ENCODE measurements around the gene DNASE1. TPM values are rescaled to one million over a fixed set of nuclear protein-coding genes. Genes with fewer than 3 reads are reported as not detected.

The DNASE1 gene
- total and polyA plus RNA-seq, 9 donors = 12.7 to 22.3 (median 15.9) TPM

- WGBS (ENCODE audit: insufficient coverage) = 95% methylated on average over 31 of the region's 31 CpGs
- Histone ChIP-seq H3K4me3 (ENCODE audit: low read length) (no peak overlapping the region), H3K27ac (ENCODE audit: low read length) (no peak overlapping the region), H3K4me1 (ENCODE audit: control insufficient read depth, insufficient read depth, low read length) (no peaks in the 10 kb centered on the region), H3K36me3 (ENCODE audit: control insufficient read depth, insufficient read depth, low read length) (peaks cover 75% of the 10 kb centered on the region), H3K27me3 (ENCODE audit: control insufficient read depth, insufficient read depth, low read length) (no peaks in the 10 kb centered on the region), H3K9me3 (replicated peaks; ENCODE audit: control insufficient read depth, low read depth, low read length) (no peaks in the 10 kb centered on the region)
- no peak for DNase-seq
These were observed 9.9 kb downstream of the DNASE1 start for GRCh38 chr16:3664187-3664896.

GRCh38 chr16:3665508-3665907, 11.0 kb downstream of the DNASE1 start:
- Histone ChIP-seq H3K4me3 (ENCODE audit: low read length) (no peak overlapping the region), H3K36me3 (ENCODE audit: control insufficient read depth, insufficient read depth, low read length) (peaks cover 69% of the 10 kb centered on the region), H3K27me3 (ENCODE audit: control insufficient read depth, insufficient read depth, low read length) (no peaks in the 10 kb centered on the region), H3K27ac (ENCODE audit: low read length) (no peak overlapping the region), H3K9me3 (replicated peaks; ENCODE audit: control insufficient read depth, low read depth, low read length) (no peaks in the 10 kb centered on the region), H3K4me1 (ENCODE audit: control insufficient read depth, insufficient read depth, low read length) (no peaks in the 10 kb centered on the region)
- WGBS (ENCODE audit: insufficient coverage) = 69% methylated on average over 5 of the region's 6 CpGs
- DNase-seq = no peak

DNA sequence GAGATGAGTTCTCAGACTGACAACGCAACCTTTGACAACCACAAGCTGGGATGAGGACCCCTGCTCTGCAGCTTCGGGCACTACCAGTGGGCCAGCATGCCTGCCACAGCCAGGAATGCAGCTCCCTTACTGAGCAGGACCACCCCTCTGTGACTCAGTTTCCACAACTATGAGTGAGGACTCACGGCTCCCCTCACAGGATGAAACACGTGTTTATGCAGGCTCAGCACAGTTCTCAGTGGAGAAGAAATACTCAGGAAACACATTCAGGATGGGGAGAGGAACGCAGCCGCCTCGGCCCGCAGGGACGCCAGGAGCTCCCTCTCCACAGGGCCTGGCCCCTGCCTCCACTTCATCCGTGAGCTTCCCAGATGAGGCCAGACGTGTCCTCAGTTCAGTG, 14.1 kb downstream of the DNASE1 start:
- Histone ChIP-seq H3K36me3 (ENCODE audit: control insufficient read depth, insufficient read depth, low read length) (peaks cover 71% of the 10 kb centered on the region), H3K4me3 (ENCODE audit: low read length) (no peak overlapping the region), H3K4me1 (ENCODE audit: control insufficient read depth, insufficient read depth, low read length) (no peaks in the 10 kb centered on the region), H3K27ac (ENCODE audit: low read length) (no peak overlapping the region), H3K9me3 (replicated peaks; ENCODE audit: control insufficient read depth, low read depth, low read length) (no peaks in the 10 kb centered on the region), H3K27me3 (ENCODE audit: control insufficient read depth, insufficient read depth, low read length) (no peaks in the 10 kb centered on the region)
- 91% methylated on average over 10 of the region's 11 CpGs for WGBS (ENCODE audit: insufficient coverage)
- no peak for DNase-seq

DNA sequence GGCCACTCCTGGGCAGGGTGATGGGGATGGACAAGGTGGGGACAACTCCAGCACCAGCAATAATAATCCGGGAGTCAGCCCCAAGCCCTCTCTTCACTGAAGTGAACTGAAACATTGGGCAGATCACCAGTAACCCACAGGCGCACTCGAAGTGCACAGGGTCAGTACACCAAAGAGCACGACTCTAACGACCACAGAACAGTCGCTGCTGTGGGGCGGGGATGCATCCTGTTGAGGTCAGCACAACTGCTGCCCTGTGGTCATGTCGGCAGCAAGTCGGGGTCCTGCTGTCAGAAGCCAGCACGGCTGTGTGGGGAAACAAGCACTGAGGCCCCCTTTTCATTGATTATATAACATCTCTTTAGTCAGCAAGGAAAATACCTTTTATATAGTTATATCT, 14.6 kb downstream of the DNASE1 start:
- H3K9me3 ChIP-seq (replicated peaks; ENCODE audit: control insufficient read depth, low read depth, low read length) = no peaks in the 10 kb centered on the region
- no peaks in the 10 kb centered on the region for H3K4me1 ChIP-seq (ENCODE audit: control insufficient read depth, insufficient read depth, low read length)
- 85% methylated on average over 7 of the region's 10 CpGs for WGBS (ENCODE audit: insufficient coverage)
- no peaks in the 10 kb centered on the region for H3K27me3 ChIP-seq (ENCODE audit: control insufficient read depth, insufficient read depth, low read length)
- H3K36me3 ChIP-seq (ENCODE audit: control insufficient read depth, insufficient read depth, low read length) = peaks cover 71% of the 10 kb centered on the region
- DNase-seq = no peak
- no peak overlapping the region for H3K27ac ChIP-seq (ENCODE audit: low read length)
- no peak overlapping the region for H3K4me3 ChIP-seq (ENCODE audit: low read length)

GRCh38 chr16:3670711-3671110, 16.2 kb downstream of the DNASE1 start:
- 89% methylated on average over 11 of the region's 13 CpGs for WGBS (ENCODE audit: insufficient coverage)
- peaks cover 4% of the 10 kb centered on the region for H3K4me1 ChIP-seq (ENCODE audit: control insufficient read depth, insufficient read depth, low read length)
- DNase-seq = no peak

DNA sequence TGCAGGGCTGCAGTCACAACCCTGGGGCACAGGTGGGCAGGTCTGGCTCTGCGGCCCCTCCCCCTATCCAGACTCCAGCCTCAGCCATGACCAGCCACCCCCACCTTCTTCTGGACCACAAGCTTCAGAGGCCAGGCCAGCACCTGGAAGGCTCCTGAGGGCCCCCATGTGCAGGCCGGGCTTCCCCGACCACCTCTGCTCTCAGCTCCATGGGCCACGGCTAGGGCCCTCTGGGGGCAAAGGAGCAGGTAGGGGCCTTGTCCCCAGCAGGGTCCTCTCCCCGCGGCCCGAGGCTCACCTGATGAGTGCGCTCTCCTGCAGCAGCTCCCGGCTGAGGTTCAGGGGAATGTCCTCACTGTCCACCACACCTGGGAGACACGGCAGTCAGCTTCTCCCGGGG, 16.9 kb downstream of the DNASE1 start:
- 93% methylated on average over 6 of the region's 11 CpGs for WGBS (ENCODE audit: insufficient coverage)
- Histone ChIP-seq H3K4me1 (ENCODE audit: control insufficient read depth, insufficient read depth, low read length) (peaks cover 6% of the 10 kb centered on the region), H3K4me3 (ENCODE audit: low read length) (no peak overlapping the region), H3K27me3 (ENCODE audit: control insufficient read depth, insufficient read depth, low read length) (no peaks in the 10 kb centered on the region), H3K9me3 (replicated peaks; ENCODE audit: control insufficient read depth, low read depth, low read length) (no peaks in the 10 kb centered on the region), H3K36me3 (ENCODE audit: control insufficient read depth, insufficient read depth, low read length) (peaks cover 74% of the 10 kb centered on the region), H3K27ac (ENCODE audit: low read length) (no peak overlapping the region)
- no peak for DNase-seq

More at GRCh38 chr16:3670711-3671110, 16.2 kb downstream of the DNASE1 start:
- Histone ChIP-seq H3K27ac (ENCODE audit: low read length) (no peak overlapping the region), H3K36me3 (ENCODE audit: control insufficient read depth, insufficient read depth, low read length) (peaks cover 71% of the 10 kb centered on the region), H3K27me3 (ENCODE audit: control insufficient read depth, insufficient read depth, low read length) (no peaks in the 10 kb centered on the region), H3K4me3 (ENCODE audit: low read length) (no peak overlapping the region), H3K9me3 (replicated peaks; ENCODE audit: control insufficient read depth, low read depth, low read length) (no peaks in the 10 kb centered on the region)

DNA sequence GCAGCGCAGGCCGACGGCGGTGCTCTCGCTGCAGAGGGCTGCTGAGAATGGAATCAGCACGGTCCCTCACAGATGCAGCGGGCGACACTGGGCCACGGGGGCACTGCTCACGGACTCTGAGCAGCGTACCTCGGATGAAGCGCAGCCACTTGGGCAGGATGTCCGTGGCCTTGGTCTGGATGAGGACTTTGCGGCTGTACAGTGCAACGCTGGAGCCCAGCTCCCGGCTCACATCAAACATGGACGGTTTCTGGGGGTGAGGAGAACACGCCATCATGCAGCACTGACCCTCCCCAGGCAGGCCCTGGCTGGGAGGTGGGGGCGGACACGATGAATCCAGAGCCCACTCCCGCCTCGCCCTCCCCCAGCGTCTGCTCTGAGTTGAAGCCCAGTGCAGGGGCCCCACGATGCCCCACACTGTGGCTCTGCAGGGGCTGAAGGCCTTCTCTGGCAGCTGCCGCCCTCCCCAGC, 18.1 kb downstream of the DNASE1 start:
- Histone ChIP-seq H3K27ac (ENCODE audit: low read length) (no peak overlapping the region), H3K4me1 (ENCODE audit: control insufficient read depth, insufficient read depth, low read length) (peaks cover 6% of the 10 kb centered on the region), H3K4me3 (ENCODE audit: low read length) (no peak overlapping the region), H3K27me3 (ENCODE audit: control insufficient read depth, insufficient read depth, low read length) (no peaks in the 10 kb centered on the region), H3K36me3 (ENCODE audit: control insufficient read depth, insufficient read depth, low read length) (peaks cover 83% of the 10 kb centered on the region), H3K9me3 (replicated peaks; ENCODE audit: control insufficient read depth, low read depth, low read length) (no peaks in the 10 kb centered on the region)
- DNase-seq = no peak
- WGBS (ENCODE audit: insufficient coverage) = 94% methylated on average over 25 of the region's 26 CpGs

DNA sequence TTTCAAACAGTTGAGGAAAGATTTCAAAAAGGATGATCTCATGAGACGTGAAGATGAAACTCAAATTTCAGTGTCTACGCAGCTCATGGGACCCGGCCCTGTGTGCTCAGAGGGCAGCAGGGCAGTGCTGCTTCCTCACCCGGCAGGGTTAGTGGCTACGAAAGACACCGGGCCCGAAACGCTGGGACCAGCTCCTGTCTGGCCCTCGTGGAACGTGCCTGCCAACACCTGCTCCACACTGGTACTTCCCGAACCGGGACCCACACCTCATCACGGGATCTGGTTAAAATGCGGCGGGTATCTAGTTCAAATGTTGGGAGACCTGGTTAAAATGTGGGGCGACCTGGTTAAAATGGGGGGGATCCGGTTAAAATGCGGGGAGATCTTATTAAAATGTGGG, 18.7 kb downstream of the DNASE1 start:
- Histone ChIP-seq H3K4me1 (ENCODE audit: control insufficient read depth, insufficient read depth, low read length) (peaks cover 6% of the 10 kb centered on the region), H3K27ac (ENCODE audit: low read length) (no peak overlapping the region), H3K36me3 (ENCODE audit: control insufficient read depth, insufficient read depth, low read length) (peaks cover 89% of the 10 kb centered on the region), H3K9me3 (replicated peaks; ENCODE audit: control insufficient read depth, low read depth, low read length) (no peaks in the 10 kb centered on the region), H3K27me3 (ENCODE audit: control insufficient read depth, insufficient read depth, low read length) (no peaks in the 10 kb centered on the region), H3K4me3 (ENCODE audit: low read length) (no peak overlapping the region)
- DNase-seq = no peak
- 89% methylated on average over 18 of the region's 18 CpGs for WGBS (ENCODE audit: insufficient coverage)

DNA sequence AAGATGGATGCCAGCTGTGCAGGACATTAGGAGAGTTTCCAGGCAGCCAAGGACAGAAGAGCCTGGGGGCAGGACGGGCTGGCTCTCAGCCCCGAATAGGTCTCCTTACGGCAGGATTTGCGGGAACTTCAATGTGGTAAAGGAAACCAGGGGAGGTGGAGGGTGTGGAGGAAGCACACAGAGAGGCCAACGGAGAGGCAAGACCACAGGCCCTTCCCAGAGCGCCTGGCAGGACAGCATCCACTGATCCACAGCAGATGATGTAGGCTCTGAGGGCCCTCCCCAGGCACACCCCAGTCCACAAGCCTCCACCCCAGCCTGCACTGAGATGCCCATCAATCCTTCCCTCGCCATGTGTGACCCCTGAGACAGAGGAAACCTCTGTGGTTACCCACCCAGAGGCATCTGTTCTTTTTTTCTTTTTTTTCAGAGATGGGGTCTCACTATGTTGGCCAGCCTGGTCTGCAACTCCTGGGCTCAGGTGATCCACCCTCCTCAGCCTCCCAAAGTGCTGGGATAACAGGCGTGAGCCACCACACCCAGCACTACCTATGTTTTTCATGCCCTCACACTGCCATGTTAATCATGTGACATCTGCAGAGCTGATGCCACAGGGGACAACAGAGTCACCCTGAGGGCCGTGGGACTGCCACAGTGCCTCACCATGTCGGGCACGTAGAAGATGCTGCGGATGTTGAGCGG, 19.3 kb downstream of the DNASE1 start:
- peaks cover 6% of the 10 kb centered on the region for H3K4me1 ChIP-seq (ENCODE audit: control insufficient read depth, insufficient read depth, low read length)
- no peaks in the 10 kb centered on the region for H3K27me3 ChIP-seq (ENCODE audit: control insufficient read depth, insufficient read depth, low read length)
- peaks cover 87% of the 10 kb centered on the region for H3K36me3 ChIP-seq (ENCODE audit: control insufficient read depth, insufficient read depth, low read length)
- no peak for DNase-seq
- no peak overlapping the region for H3K27ac ChIP-seq (ENCODE audit: low read length)
- no peak overlapping the region for H3K4me3 ChIP-seq (ENCODE audit: low read length)
- H3K9me3 ChIP-seq (replicated peaks; ENCODE audit: control insufficient read depth, low read depth, low read length) = no peaks in the 10 kb centered on the region
- WGBS (ENCODE audit: insufficient coverage) = 85% methylated on average over 10 of the region's 13 CpGs

DNA sequence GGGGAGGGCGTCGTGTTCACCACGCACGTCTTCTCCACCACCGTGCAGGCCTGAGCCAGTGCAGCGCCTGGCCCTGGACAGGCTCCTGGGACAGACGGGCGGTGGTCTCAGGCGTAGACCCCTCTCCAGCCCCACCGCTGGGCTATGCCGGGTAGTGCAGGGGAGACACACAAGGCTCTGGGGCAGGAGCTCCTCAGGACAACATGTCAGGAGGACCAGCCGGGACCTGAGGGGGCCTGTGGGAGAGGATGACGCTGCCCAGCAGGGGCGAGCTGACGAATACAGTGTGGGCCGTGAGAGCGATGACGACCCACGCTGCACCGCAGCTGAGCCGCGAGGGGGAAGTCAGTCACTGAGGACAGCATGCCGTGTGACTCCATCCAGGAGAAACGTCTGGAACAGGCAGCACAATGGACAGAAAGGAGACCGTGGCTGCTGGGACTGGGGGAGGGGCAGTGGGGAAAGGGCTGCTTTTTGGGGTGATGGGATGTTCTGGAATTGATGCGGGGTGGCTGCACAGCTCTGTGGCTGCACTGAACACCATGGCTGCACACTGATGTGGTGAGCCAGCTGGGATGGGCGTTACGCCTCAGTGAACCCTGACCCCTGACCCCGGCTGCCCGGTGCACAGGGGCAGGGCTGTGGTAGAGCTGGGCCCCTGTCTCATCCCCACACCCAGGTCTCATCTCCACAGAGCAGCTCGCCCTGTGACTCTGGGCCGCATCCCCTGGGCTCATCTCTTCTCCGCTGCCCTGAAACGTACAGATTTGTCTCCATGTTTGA, 20.2 kb downstream of the DNASE1 start:
- 89% methylated on average over 33 of the region's 34 CpGs for WGBS (ENCODE audit: insufficient coverage)
- no peaks in the 10 kb centered on the region for H3K9me3 ChIP-seq (replicated peaks; ENCODE audit: control insufficient read depth, low read depth, low read length)
- DNase-seq = no peak
- H3K27me3 ChIP-seq (ENCODE audit: control insufficient read depth, insufficient read depth, low read length) = no peaks in the 10 kb centered on the region
- H3K4me1 ChIP-seq (ENCODE audit: control insufficient read depth, insufficient read depth, low read length) = peaks cover 6% of the 10 kb centered on the region
- no peak overlapping the region for H3K4me3 ChIP-seq (ENCODE audit: low read length)
- no peak overlapping the region for H3K27ac ChIP-seq (ENCODE audit: low read length)
- H3K36me3 ChIP-seq (ENCODE audit: control insufficient read depth, insufficient read depth, low read length) = peaks cover 88% of the 10 kb centered on the region
